ENCODE data around the gene EFHC2.

GRCh38 chrX:44234541-44234940 lies 108.9 kb downstream of the EFHC2 start:
- no peak for TF ChIP-seq CTCF (conservative IDR thresholded peaks at IDR 0.05)
- no peak for TF ChIP-seq EZH2 (IDR thresholded peaks at IDR 0.05; ENCODE audit: low read depth)
